ENCODE measurements around the gene ST8SIA1.

- TF ChIP-seq POLR2A (IDR thresholded peaks at IDR 0.05) (no peak), CTCF (IDR thresholded peaks at IDR 0.05) (no peak), EP300 (IDR thresholded peaks at IDR 0.05) (no peak)
Observed at GRCh38 chr12:22334410-22335100, at the start of gene ST8SIA1.

All from ovary (tissue), 3 donors.